Keratinocyte (primary cell): ENCODE data around the gene ACSF3. TPM values are rescaled to one million over a fixed set of nuclear protein-coding genes. Genes with fewer than 3 reads are reported as not detected.

Experiments
- DNase-seq: peaks from one replicate; pipeline ENCODE4 v3.0.0-alpha.2; 2011; ENCODE audit warnings: low read depth, missing footprints, low spot score
- FAIRE-seq: peaks from 2 replicates; lab custom pipeline; 2011; peaks lifted over from hg19 to GRCh38; lab: Jason Lieb, UNC
- H2AFZ ChIP-seq: 2 replicates; pipeline ENCODE4 v1.6.0; 2012; ENCODE audit warnings: low read length, control low read depth, inconsistent platforms; ENCODE audit not compliant: control insufficient read depth
- H3K27ac ChIP-seq: 2 replicates; pipeline ENCODE4 v1.5.1; 2011; ENCODE audit warnings: low read length; ENCODE audit not compliant: control insufficient read depth, insufficient read depth
- H3K27me3 ChIP-seq: 3 replicates; pipeline ENCODE4 v1.6.0; 2011; ENCODE audit warnings: low read length; ENCODE audit not compliant: control insufficient read depth, insufficient read depth; ENCODE audit errors: extremely low read depth
- H3K36me3 ChIP-seq, 2 experiments: 2 replicates in 1 of 2; 3 replicates in 1 of 2; pipeline ENCODE4 v1.5.1; 2011; ENCODE audit warnings: low read length in 2 of 2, mild to moderate bottlenecking in 1 of 2; ENCODE audit not compliant: control insufficient read depth in 2 of 2, insufficient read depth in 2 of 2; ENCODE audit errors: extremely low read depth in 1 of 2
- H3K4me1 ChIP-seq: 3 replicates; pipeline ENCODE4 v1.5.1; 2011; ENCODE audit warnings: low read length; ENCODE audit not compliant: control insufficient read depth, insufficient read depth; ENCODE audit errors: extremely low read depth
- H3K4me2 ChIP-seq: 3 replicates; pipeline ENCODE4 v1.6.0; 2011; ENCODE audit warnings: low read depth, low read length; ENCODE audit not compliant: control insufficient read depth, insufficient read depth; ENCODE audit errors: extremely low read depth
- H3K4me3 ChIP-seq, 3 experiments: fragments of 200-600 bp in 1 of 3; sonication (generic) in 1 of 3; 2 replicates in 2 of 3; 3 replicates in 1 of 3; pipeline ENCODE4 v1.5.1; 2011 to 2016; ENCODE audit warnings: low read length in 3 of 3, mild to moderate bottlenecking in 3 of 3, control low read depth in 2 of 3, inconsistent platforms in 1 of 3, low read depth in 1 of 3, mixed read lengths in 1 of 3, mixed run types in 1 of 3, moderate library complexity in 1 of 3; ENCODE audit not compliant: control insufficient read depth in 2 of 3, insufficient read depth in 2 of 3; ENCODE audit errors: extremely low read depth in 1 of 3
- H3K79me2 ChIP-seq: 2 replicates; pipeline ENCODE4 v1.6.0; 2012; ENCODE audit warnings: low read length; ENCODE audit not compliant: control insufficient read depth, insufficient read depth
- H3K9ac ChIP-seq: 3 replicates; pipeline ENCODE4 v1.6.0; 2011; ENCODE audit warnings: low read length; ENCODE audit not compliant: control insufficient read depth, insufficient read depth; ENCODE audit errors: extremely low read depth
- H3K9me1 ChIP-seq: 3 replicates; pipeline ENCODE4 v1.6.0; 2011; ENCODE audit warnings: low read length; ENCODE audit not compliant: control insufficient read depth, insufficient read depth; ENCODE audit errors: extremely low read depth
- H3K9me3 ChIP-seq: 2 replicates; pipeline ENCODE4 v1.5.1; 2012; ENCODE audit warnings: low read depth, low read length; ENCODE audit not compliant: control insufficient read depth
- H4K20me1 ChIP-seq: 3 replicates; pipeline ENCODE4 v1.6.0; 2011; ENCODE audit warnings: low read length; ENCODE audit not compliant: control insufficient read depth, insufficient read depth; ENCODE audit errors: extremely low read depth
- CTCF ChIP-seq, 3 experiments: IDR thresholded peaks in 1 of 3; conservative IDR thresholded peaks in 1 of 3; optimal IDR thresholded peaks in 1 of 3; 2 replicates in 2 of 3; 3 replicates in 1 of 3; pipeline versions ENCODE3 to v1.5.1; 2011; ENCODE audit warnings: low read length in 3 of 3, mild to moderate bottlenecking in 3 of 3, moderate library complexity in 2 of 3, control low read depth in 1 of 3, inconsistent platforms in 1 of 3; ENCODE audit not compliant: insufficient read depth in 2 of 3; ENCODE audit errors: extremely low read depth in 1 of 3
- EZH2 ChIP-seq: IDR thresholded peaks from one replicate; pipeline ENCODE4 v1.6.1; 2012; ENCODE audit warnings: inconsistent platforms, mild to moderate bottlenecking, low read length, moderate library complexity
- dilution Hi-C: fragments of 300-500 bp; cut with MboI; formaldehyde crosslinking; loops from one replicate; pipeline ENCODE4 v1.7.0; 2020; ENCODE audit warnings: low sequenced_read_pairs; ENCODE audit not compliant: extremely low pct_ligation_motif_present
- polyA plus RNA-seq, 5 experiments: library from polyadenylated mRNA; depleted of rRNA in 3 of 5; stranded (reverse) in 3 of 5; stranded (forward) in 1 of 5; unstranded in 1 of 5; fragments of >200 nt; gene quantifications; 1 replicate in 1 of 5; 2 replicates in 3 of 5; 3 replicates in 1 of 5; pipeline versions ENCODE4 v1.2.1 to v1.2.3, GENCODE V29; 2011 to 2012; ENCODE audit warnings: missing spikeins in 2 of 5, low read depth in 1 of 5, low replicate concordance in 1 of 5

The ACSF3 gene
- polyA plus RNA-seq, 1 donor (not counting 4 experiments of a cell fraction or from before 2014, with no cell fraction given), result 13.4 TPM

GRCh38 chr16:89173174-89173921, 79.7 kb downstream of the ACSF3 start:
- dilution Hi-C loops, result no loop called here
- no peak for FAIRE-seq
- H3K4me3 ChIP-seq, result no peak overlapping the region
- H3K9me3 ChIP-seq, result no peaks in the 10 kb centered on the region
- H3K9ac ChIP-seq, result no peak overlapping the region
- no peaks in the 10 kb centered on the region for H3K36me3 ChIP-seq
- H2AFZ ChIP-seq, result no peak overlapping the region
- H3K27ac ChIP-seq, result no peak overlapping the region
- no peak overlapping the region for H3K4me2 ChIP-seq
- peaks cover 3% of the 10 kb centered on the region for H3K4me1 ChIP-seq
- no peaks in the 10 kb centered on the region for H3K79me2 ChIP-seq
- no peak for DNase-seq
- peaks cover 62% of the 10 kb centered on the region for H3K27me3 ChIP-seq
- no peaks in the 10 kb centered on the region for H3K9me1 ChIP-seq
- peaks cover 2% of the 10 kb centered on the region for H4K20me1 ChIP-seq
- no peak for TF ChIP-seq CTCF (optimal IDR thresholded peaks at IDR 0.05 in 1 of 3, IDR thresholded peaks at IDR 0.05 in 1 of 3, conservative IDR thresholded peaks at IDR 0.05 in 1 of 3; ENCODE audit: extremely low read depth in 1 of 3, insufficient read depth in 2 of 3, low read length in 3 of 3)
- no peak for TF ChIP-seq EZH2

- H4K20me1 ChIP-seq, result peaks cover 2% of the 10 kb centered on the region
- H3K4me1 ChIP-seq, result peaks cover 6% of the 10 kb centered on the region
- dilution Hi-C loops, result no loop called here
- no peaks in the 10 kb centered on the region for H3K9me1 ChIP-seq
- peaks cover 53% of the 10 kb centered on the region for H3K27me3 ChIP-seq
- no peak for DNase-seq
- no peak overlapping the region for H2AFZ ChIP-seq
- H3K36me3 ChIP-seq, result no peaks in the 10 kb centered on the region
- H3K27ac ChIP-seq, result no peak overlapping the region
- no peaks in the 10 kb centered on the region for H3K79me2 ChIP-seq
- no peak overlapping the region for H3K4me2 ChIP-seq
- H3K9ac ChIP-seq, result no peak overlapping the region
- TF ChIP-seq CTCF (optimal IDR thresholded peaks at IDR 0.05 in 1 of 3, IDR thresholded peaks at IDR 0.05 in 1 of 3, conservative IDR thresholded peaks at IDR 0.05 in 1 of 3; ENCODE audit: extremely low read depth in 1 of 3, insufficient read depth in 2 of 3, low read length in 3 of 3) (no peak), EZH2 (no peak)
- FAIRE-seq, result no peak
- no peak overlapping the region for H3K4me3 ChIP-seq
- H3K9me3 ChIP-seq, result no peaks in the 10 kb centered on the region
Observed at GRCh38 chr16:89174055-89174827, 80.6 kb downstream of the ACSF3 start.
